Measurements from ENCODE around the gene SERINC3.
A peak's percentile ranks its signal among the peaks of the same experiment; 100 is the strongest.

Gene SERINC3

GRCh38 chr20:44461142-44461802 is 60.6 kb downstream of the SERINC3 start:
- DNase-seq: no peak

- peak; percentile 86 for DNase-seq
Measured at GRCh38 chr20:44460795-44461141, 61.1 kb downstream of the SERINC3 start.

- peak; percentile 84 for DNase-seq
Measured at GRCh38 chr20:44459271-44459670, 62.6 kb downstream of the SERINC3 start.

GRCh38 chr20:44457016-44457415 is 64.9 kb downstream of the SERINC3 start:
- DNase-seq: peak; percentile 93

- DNase-seq: no peak
Measured at GRCh38 chr20:44456611-44457010, 65.3 kb downstream of the SERINC3 start.

- no peak for DNase-seq
Measured at GRCh38 chr20:44455126-44455525, 66.7 kb downstream of the SERINC3 start.

- peak; percentile 40 for DNase-seq
Measured at GRCh38 chr20:44454306-44454963, 67.4 kb downstream of the SERINC3 start.

- no peak for DNase-seq
Measured at GRCh38 chr20:44450903-44451450, 70.9 kb downstream of the SERINC3 start.

- no peak for DNase-seq
Measured at GRCh38 chr20:44450281-44450889, 71.5 kb downstream of the SERINC3 start.

GRCh38 chr20:44449864-44450263 is 72.0 kb downstream of the SERINC3 start:
- no peak for DNase-seq

GRCh38 chr20:44448753-44449546 is 72.9 kb downstream of the SERINC3 start:
- peak; percentile 71 for DNase-seq

- no peak for DNase-seq
Measured at GRCh38 chr20:44447827-44448419, 73.9 kb downstream of the SERINC3 start.

All from hematopoietic multipotent progenitor cell treated with erythropoietin and hydrocortisone succinate and interleukin-3 and kit ligand, for 4 days (in vitro differentiated cells).